ENCODE measurements around the gene MDK. TPM values are rescaled to one million over a fixed set of nuclear protein-coding genes. Genes with fewer than 3 reads are reported as not detected.

Gene MDK
- total and polyA plus RNA-seq, 2 experiments from 2014 or later, result 388 to 477 TPM

DNA sequence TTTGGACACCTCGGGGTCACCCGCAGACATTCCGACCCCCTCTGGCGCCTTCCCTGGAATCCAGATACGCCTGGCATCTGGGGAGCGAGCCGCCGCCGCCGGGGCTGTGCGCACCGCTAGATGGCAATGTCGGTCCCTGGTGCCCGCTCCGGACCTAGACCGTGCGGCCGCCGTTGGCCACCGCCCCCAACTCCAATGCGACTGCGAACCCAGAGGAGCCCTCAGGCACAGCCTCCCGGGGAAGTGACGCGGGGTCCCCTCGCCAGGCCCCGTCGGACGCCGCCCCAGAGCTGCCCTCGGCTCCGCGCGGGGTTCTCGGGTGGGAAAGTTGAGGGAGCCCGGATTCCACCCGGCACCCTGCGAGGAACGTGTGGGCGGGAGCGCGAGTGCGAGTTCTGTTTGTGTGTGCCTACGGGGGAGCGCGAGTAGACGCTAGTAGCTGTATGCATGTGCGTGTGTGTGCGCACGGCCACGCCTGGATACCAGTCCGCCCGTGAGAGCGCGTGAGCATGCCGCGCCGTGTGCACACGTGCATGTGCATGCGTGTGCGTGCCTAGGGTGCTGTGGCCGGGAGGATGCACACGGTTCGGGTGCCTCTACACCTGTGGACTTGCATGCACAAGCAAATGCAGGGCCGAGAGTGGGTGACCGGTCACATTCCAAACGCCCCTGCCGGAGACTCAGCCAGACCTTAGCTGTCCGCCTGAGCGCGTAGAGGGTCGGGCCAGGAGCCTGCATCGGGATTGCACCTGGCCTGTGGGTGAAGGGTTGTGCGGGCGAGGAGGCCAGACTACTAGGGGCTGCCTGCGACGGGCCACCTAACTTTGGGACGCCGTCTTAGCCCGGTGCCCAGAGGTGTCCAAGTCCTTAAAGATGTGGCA lies 8.2 kb downstream of the MDK start:
- Histone ChIP-seq H3K27me3 (ENCODE audit: insufficient read depth) (peaks cover 63% of the 10 kb centered on the region), H3K36me3 (ENCODE audit: insufficient read depth) (no peaks in the 10 kb centered on the region), H3F3A (replicated peaks; ENCODE audit: low read depth) (peaks cover 18% of the 10 kb centered on the region), H4K20me1 (replicated peaks; ENCODE audit: insufficient read depth) (peaks cover 7% of the 10 kb centered on the region), H3K79me2 (replicated peaks; ENCODE audit: insufficient read depth) (no peaks in the 10 kb centered on the region), H3K4me1 (ENCODE audit: insufficient read depth) (peaks cover 28% of the 10 kb centered on the region), H3K27ac (ENCODE audit: low read depth) (no peak overlapping the region), H3K9me2 (ENCODE audit: insufficient read depth) (no peaks in the 10 kb centered on the region), H2AFZ (peak overlapping the region; percentile 91), H3K4me3 (peak overlapping the region; percentile 76), H3K4me2 (peak overlapping the region; percentile 88)
- TF ChIP-seq POLR2AphosphoS5 (IDR thresholded peaks at IDR 0.05; ENCODE audit: low read depth) (no peak), EZH2phosphoT487 (IDR thresholded peaks at IDR 0.05; ENCODE audit: unreplicated experiment) (no peak), STAT1 (IDR thresholded peaks at IDR 0.05; ENCODE audit: unreplicated experiment) (no peak), ZNF114 (CRISPR knock-in tag; IDR thresholded peaks at IDR 0.05) (no peak), ZNF331 (CRISPR knock-in tag; IDR thresholded peaks at IDR 0.05; ENCODE audit: low read depth) (no peak), EZH2 (IDR thresholded peaks at IDR 0.05; ENCODE audit: low read depth, unreplicated experiment) (peak; percentile 22), JUNB (IDR thresholded peaks at IDR 0.05; ENCODE audit: unreplicated experiment) (no peak), CREB1 (CRISPR knock-in tag; IDR thresholded peaks at IDR 0.05; ENCODE audit: low read depth) (0 out of 2 replicates have a peak, but pooled peaks have one; percentile 21), ETS1 (IDR thresholded peaks at IDR 0.05) (no peak), NANOG (IDR thresholded peaks at IDR 0.05; ENCODE audit: borderline replicate concordance) (no peak)
- TF ChIP-seq, protein P1, sequence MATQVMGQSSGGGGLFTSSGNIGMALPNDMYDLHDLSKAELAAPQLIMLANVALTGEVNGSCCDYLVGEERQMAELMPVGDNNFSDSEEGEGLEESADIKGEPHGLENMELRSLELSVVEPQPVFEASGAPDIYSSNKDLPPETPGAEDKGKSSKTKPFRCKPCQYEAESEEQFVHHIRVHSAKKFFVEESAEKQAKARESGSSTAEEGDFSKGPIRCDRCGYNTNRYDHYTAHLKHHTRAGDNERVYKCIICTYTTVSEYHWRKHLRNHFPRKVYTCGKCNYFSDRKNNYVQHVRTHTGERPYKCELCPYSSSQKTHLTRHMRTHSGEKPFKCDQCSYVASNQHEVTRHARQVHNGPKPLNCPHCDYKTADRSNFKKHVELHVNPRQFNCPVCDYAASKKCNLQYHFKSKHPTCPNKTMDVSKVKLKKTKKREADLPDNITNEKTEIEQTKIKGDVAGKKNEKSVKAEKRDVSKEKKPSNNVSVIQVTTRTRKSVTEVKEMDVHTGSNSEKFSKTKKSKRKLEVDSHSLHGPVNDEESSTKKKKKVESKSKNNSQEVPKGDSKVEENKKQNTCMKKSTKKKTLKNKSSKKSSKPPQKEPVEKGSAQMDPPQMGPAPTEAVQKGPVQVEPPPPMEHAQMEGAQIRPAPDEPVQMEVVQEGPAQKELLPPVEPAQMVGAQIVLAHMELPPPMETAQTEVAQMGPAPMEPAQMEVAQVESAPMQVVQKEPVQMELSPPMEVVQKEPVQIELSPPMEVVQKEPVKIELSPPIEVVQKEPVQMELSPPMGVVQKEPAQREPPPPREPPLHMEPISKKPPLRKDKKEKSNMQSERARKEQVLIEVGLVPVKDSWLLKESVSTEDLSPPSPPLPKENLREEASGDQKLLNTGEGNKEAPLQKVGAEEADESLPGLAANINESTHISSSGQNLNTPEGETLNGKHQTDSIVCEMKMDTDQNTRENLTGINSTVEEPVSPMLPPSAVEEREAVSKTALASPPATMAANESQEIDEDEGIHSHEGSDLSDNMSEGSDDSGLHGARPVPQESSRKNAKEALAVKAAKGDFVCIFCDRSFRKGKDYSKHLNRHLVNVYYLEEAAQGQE (IDR thresholded peaks at IDR 0.05; ENCODE audit: unreplicated experiment), result peak; percentile 45
- TF ChIP-seq, protein P2, sequence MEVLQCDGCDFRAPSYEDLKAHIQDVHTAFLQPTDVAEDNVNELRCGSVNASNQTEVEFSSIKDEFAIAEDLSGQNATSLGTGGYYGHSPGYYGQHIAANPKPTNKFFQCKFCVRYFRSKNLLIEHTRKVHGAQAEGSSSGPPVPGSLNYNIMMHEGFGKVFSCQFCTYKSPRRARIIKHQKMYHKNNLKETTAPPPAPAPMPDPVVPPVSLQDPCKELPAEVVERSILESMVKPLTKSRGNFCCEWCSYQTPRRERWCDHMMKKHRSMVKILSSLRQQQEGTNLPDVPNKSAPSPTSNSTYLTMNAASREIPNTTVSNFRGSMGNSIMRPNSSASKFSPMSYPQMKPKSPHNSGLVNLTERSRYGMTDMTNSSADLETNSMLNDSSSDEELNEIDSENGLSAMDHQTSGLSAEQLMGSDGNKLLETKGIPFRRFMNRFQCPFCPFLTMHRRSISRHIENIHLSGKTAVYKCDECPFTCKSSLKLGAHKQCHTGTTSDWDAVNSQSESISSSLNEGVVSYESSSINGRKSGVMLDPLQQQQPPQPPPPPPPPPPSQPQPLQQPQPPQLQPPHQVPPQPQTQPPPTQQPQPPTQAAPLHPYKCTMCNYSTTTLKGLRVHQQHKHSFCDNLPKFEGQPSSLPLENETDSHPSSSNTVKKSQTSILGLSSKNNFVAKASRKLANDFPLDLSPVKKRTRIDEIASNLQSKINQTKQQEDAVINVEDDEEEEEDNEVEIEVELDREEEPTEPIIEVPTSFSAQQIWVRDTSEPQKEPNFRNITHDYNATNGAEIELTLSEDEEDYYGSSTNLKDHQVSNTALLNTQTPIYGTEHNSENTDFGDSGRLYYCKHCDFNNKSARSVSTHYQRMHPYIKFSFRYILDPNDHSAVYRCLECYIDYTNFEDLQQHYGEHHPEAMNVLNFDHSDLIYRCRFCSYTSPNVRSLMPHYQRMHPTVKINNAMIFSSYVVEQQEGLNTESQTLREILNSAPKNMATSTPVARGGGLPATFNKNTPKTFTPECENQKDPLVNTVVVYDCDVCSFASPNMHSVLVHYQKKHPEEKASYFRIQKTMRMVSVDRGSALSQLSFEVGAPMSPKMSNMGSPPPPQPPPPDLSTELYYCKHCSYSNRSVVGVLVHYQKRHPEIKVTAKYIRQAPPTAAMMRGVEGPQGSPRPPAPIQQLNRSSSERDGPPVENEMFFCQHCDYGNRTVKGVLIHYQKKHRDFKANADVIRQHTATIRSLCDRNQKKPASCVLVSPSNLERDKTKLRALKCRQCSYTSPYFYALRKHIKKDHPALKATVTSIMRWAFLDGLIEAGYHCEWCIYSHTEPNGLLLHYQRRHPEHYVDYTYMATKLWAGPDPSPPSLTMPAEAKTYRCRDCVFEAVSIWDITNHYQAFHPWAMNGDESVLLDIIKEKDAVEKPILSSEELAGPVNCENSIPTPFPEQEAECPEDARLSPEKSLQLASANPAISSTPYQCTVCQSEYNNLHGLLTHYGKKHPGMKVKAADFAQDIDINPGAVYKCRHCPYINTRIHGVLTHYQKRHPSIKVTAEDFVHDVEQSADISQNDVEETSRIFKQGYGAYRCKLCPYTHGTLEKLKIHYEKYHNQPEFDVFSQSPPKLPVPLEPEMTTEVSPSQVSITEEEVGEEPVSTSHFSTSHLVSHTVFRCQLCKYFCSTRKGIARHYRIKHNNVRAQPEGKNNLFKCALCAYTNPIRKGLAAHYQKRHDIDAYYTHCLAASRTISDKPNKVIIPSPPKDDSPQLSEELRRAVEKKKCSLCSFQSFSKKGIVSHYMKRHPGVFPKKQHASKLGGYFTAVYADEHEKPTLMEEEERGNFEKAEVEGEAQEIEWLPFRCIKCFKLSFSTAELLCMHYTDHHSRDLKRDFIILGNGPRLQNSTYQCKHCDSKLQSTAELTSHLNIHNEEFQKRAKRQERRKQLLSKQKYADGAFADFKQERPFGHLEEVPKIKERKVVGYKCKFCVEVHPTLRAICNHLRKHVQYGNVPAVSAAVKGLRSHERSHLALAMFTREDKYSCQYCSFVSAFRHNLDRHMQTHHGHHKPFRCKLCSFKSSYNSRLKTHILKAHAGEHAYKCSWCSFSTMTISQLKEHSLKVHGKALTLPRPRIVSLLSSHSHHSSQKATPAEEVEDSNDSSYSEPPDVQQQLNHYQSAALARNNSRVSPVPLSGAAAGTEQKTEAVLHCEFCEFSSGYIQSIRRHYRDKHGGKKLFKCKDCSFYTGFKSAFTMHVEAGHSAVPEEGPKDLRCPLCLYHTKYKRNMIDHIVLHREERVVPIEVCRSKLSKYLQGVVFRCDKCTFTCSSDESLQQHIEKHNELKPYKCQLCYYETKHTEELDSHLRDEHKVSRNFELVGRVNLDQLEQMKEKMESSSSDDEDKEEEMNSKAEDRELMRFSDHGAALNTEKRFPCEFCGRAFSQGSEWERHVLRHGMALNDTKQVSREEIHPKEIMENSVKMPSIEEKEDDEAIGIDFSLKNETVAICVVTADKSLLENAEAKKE (CRISPR knock-in tag; IDR thresholded peaks at IDR 0.05), result no peak
- TF ChIP-seq, protein P3, sequence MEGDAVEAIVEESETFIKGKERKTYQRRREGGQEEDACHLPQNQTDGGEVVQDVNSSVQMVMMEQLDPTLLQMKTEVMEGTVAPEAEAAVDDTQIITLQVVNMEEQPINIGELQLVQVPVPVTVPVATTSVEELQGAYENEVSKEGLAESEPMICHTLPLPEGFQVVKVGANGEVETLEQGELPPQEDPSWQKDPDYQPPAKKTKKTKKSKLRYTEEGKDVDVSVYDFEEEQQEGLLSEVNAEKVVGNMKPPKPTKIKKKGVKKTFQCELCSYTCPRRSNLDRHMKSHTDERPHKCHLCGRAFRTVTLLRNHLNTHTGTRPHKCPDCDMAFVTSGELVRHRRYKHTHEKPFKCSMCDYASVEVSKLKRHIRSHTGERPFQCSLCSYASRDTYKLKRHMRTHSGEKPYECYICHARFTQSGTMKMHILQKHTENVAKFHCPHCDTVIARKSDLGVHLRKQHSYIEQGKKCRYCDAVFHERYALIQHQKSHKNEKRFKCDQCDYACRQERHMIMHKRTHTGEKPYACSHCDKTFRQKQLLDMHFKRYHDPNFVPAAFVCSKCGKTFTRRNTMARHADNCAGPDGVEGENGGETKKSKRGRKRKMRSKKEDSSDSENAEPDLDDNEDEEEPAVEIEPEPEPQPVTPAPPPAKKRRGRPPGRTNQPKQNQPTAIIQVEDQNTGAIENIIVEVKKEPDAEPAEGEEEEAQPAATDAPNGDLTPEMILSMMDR (conservative IDR thresholded peaks at IDR 0.05; ENCODE audit: low read depth in 2 of 2), result peak; percentile 66 to 90
- Mint-ChIP-seq H3K4me3 (peak overlapping the region; percentile 69), H3K27ac (no peak overlapping the region), H3K36me3 (ENCODE audit: low read depth) (no peaks in the 10 kb centered on the region; the same call in 2 of the 3 replicates), H3K9me3 (no peaks in the 10 kb centered on the region; the same call in 1 of the 3 replicates), H3K27me3 (ENCODE audit: insufficient read depth, low read depth, poor library complexity) (peaks cover 67% of the 10 kb centered on the region), H3K4me1 (peaks cover 30% of the 10 kb centered on the region)
- ATAC-seq (peak; percentile 64), DNase-seq (ENCODE audit: low spot score) (peak; percentile 93)

Measured in GM23338 (cell line).